Measurements from ENCODE around the gene FNDC3A. TPM values are rescaled to one million over a fixed set of nuclear protein-coding genes. Genes with fewer than 3 reads are reported as not detected.

Gene FNDC3A
- total and polyA plus RNA-seq, 9 donors: 26.4 to 46.0 (median 37.9) TPM

- Histone ChIP-seq H3K9me3 (replicated peaks; ENCODE audit: control insufficient read depth, low read depth, low read length) (peaks cover 20% of the 10 kb centered on the region), H3K27ac (ENCODE audit: low read length) (no peak overlapping the region), H3K27me3 (ENCODE audit: control insufficient read depth, insufficient read depth, low read length) (no peaks in the 10 kb centered on the region), H3K4me1 (ENCODE audit: control insufficient read depth, insufficient read depth, low read length) (no peaks in the 10 kb centered on the region), H3K4me3 (ENCODE audit: low read length) (no peak overlapping the region), H3K36me3 (ENCODE audit: control insufficient read depth, insufficient read depth, low read length) (peaks cover 30% of the 10 kb centered on the region)
- WGBS (ENCODE audit: insufficient coverage): 100% methylated on average over 1 of the region's 7 CpGs
- no peak for DNase-seq
Measured at GRCh38 chr13:49164712-49165111, 189.0 kb downstream of the FNDC3A start.

- Histone ChIP-seq H3K27ac (ENCODE audit: low read length) (no peak overlapping the region), H3K36me3 (ENCODE audit: control insufficient read depth, insufficient read depth, low read length) (peaks cover 33% of the 10 kb centered on the region), H3K4me3 (ENCODE audit: low read length) (no peak overlapping the region), H3K27me3 (ENCODE audit: control insufficient read depth, insufficient read depth, low read length) (no peaks in the 10 kb centered on the region), H3K4me1 (ENCODE audit: control insufficient read depth, insufficient read depth, low read length) (no peaks in the 10 kb centered on the region), H3K9me3 (replicated peaks; ENCODE audit: control insufficient read depth, low read depth, low read length) (peaks cover 20% of the 10 kb centered on the region)
- 92% methylated on average over 3 of the region's 5 CpGs for WGBS (ENCODE audit: insufficient coverage)
- no peak for DNase-seq
Measured at GRCh38 chr13:49165798-49166752, 190.4 kb downstream of the FNDC3A start.

DNA sequence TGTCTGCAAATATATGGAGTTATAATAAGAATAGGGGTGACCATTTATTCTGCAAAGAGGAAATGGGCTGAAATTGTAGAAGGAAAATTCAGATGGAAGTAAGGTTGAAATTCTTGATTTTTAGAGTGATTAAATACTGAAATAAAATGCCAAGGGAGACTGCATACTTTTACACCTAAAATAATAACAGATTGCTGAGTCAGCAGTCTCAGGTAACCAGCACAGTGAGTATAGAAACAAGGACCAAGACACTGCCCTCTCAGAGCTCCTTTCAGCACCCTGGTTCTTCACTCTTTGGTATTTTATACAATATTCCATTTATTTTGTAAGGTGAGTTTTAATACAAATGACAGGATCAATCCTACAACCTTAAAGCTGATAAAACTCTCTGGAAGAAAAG, 195.6 kb downstream of the FNDC3A start:
- H3K36me3 ChIP-seq (ENCODE audit: control insufficient read depth, insufficient read depth, low read length): peaks cover 12% of the 10 kb centered on the region
- no peaks in the 10 kb centered on the region for H3K27me3 ChIP-seq (ENCODE audit: control insufficient read depth, insufficient read depth, low read length)
- DNase-seq: no peak
- no peaks in the 10 kb centered on the region for H3K9me3 ChIP-seq (replicated peaks; ENCODE audit: control insufficient read depth, low read depth, low read length)
- H3K4me3 ChIP-seq (ENCODE audit: low read length): no peak overlapping the region
- H3K4me1 ChIP-seq (ENCODE audit: control insufficient read depth, insufficient read depth, low read length): no peaks in the 10 kb centered on the region
- no peak overlapping the region for H3K27ac ChIP-seq (ENCODE audit: low read length)

DNA sequence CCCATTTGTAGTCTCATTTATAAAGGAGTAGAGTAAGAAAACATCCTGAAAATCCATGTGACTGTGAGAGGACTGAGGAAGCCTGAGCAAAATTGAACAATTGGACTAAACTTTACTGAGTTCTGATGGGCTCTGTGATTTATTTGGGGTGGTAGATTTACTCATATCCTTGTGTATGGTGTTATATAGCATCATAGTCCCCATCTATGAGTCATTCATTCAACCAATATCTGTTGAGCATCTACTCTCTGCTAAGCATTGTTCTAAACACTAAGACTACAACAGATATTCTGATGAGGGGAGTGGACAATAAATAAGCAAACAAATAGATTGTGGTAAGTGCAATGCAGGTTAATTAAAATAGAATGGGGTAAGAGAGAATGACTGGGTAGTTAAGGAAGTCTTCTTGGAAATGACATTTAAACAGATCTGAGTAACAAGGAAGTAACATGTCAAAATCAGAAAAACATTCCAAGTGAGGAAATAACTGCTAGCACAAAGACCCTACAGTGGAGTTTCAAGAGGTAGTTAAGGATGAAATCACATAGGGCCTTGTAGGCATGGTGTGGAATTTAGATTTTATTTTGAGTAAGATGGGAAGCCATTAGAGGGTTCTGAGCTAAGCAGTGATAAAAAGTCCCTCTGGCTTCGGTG, 208.1 kb downstream of the FNDC3A start:
- DNase-seq: no peak
- H3K36me3 ChIP-seq (ENCODE audit: control insufficient read depth, insufficient read depth, low read length): peaks cover 26% of the 10 kb centered on the region
- no peak overlapping the region for H3K27ac ChIP-seq (ENCODE audit: low read length)
- H3K27me3 ChIP-seq (ENCODE audit: control insufficient read depth, insufficient read depth, low read length): no peaks in the 10 kb centered on the region
- 54% methylated on average over 1 of the region's 1 CpG for WGBS (ENCODE audit: insufficient coverage)
- no peak overlapping the region for H3K4me3 ChIP-seq (ENCODE audit: low read length)
- H3K4me1 ChIP-seq (ENCODE audit: control insufficient read depth, insufficient read depth, low read length): no peaks in the 10 kb centered on the region
- no peaks in the 10 kb centered on the region for H3K9me3 ChIP-seq (replicated peaks; ENCODE audit: control insufficient read depth, low read depth, low read length)

DNA sequence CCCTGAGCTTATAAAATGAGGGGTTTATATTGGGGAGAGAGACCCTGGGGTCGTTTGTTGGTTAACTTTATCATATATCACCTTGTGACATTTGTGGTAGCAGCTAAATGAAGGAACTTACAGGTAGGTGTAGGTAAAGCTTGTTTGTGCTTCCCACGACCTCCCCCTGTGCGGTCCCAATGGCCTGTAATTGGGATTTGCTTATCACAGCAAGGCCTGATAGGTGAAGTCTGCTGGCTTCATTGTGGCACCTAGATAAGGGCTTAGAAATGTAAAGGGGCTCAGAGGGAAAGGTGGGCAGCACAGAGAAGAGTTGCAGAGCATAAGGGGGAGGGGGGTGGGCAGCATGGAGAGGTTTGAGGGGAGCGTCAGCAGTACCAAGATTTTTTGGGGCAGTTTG, 208.9 kb downstream of the FNDC3A start:
- H3K4me1 ChIP-seq (ENCODE audit: control insufficient read depth, insufficient read depth, low read length): no peaks in the 10 kb centered on the region
- 73% methylated on average over 3 of the region's 4 CpGs for WGBS (ENCODE audit: insufficient coverage)
- H3K27ac ChIP-seq (ENCODE audit: low read length): no peak overlapping the region
- H3K27me3 ChIP-seq (ENCODE audit: control insufficient read depth, insufficient read depth, low read length): no peaks in the 10 kb centered on the region
- H3K36me3 ChIP-seq (ENCODE audit: control insufficient read depth, insufficient read depth, low read length): peaks cover 27% of the 10 kb centered on the region
- no peaks in the 10 kb centered on the region for H3K9me3 ChIP-seq (replicated peaks; ENCODE audit: control insufficient read depth, low read depth, low read length)
- DNase-seq: no peak
- H3K4me3 ChIP-seq (ENCODE audit: low read length): no peak overlapping the region

- WGBS (ENCODE audit: insufficient coverage): no CpG with 5 or more reads among the region's 1 CpG
- DNase-seq: peak; percentile 10
- no peaks in the 10 kb centered on the region for H3K4me1 ChIP-seq (ENCODE audit: control insufficient read depth, insufficient read depth, low read length)
- H3K9me3 ChIP-seq (replicated peaks; ENCODE audit: control insufficient read depth, low read depth, low read length): no peaks in the 10 kb centered on the region
- no peak overlapping the region for H3K27ac ChIP-seq (ENCODE audit: low read length)
- H3K27me3 ChIP-seq (ENCODE audit: control insufficient read depth, insufficient read depth, low read length): no peaks in the 10 kb centered on the region
- H3K36me3 ChIP-seq (ENCODE audit: control insufficient read depth, insufficient read depth, low read length): peaks cover 28% of the 10 kb centered on the region
- H3K4me3 ChIP-seq (ENCODE audit: low read length): no peak overlapping the region
Measured at GRCh38 chr13:49185264-49185663, 209.6 kb downstream of the FNDC3A start.

- Histone ChIP-seq H3K27me3 (ENCODE audit: control insufficient read depth, insufficient read depth, low read length) (no peaks in the 10 kb centered on the region), H3K9me3 (replicated peaks; ENCODE audit: control insufficient read depth, low read depth, low read length) (no peaks in the 10 kb centered on the region), H3K4me3 (ENCODE audit: low read length) (no peak overlapping the region), H3K27ac (ENCODE audit: low read length) (no peak overlapping the region), H3K4me1 (ENCODE audit: control insufficient read depth, insufficient read depth, low read length) (no peaks in the 10 kb centered on the region), H3K36me3 (ENCODE audit: control insufficient read depth, insufficient read depth, low read length) (peaks cover 28% of the 10 kb centered on the region)
- WGBS (ENCODE audit: insufficient coverage): no CpG with 5 or more reads among the region's 2 CpGs
- no peak for DNase-seq
Measured at GRCh38 chr13:49190901-49191300, 215.2 kb downstream of the FNDC3A start.

GRCh38 chr13:49206641-49207040, 230.9 kb downstream of the FNDC3A start:
- H3K36me3 ChIP-seq (ENCODE audit: control insufficient read depth, insufficient read depth, low read length): peaks cover 28% of the 10 kb centered on the region
- WGBS (ENCODE audit: insufficient coverage): no CpG with 5 or more reads among the region's 3 CpGs
- H3K27ac ChIP-seq (ENCODE audit: low read length): no peak overlapping the region
- no peak for DNase-seq
- no peaks in the 10 kb centered on the region for H3K27me3 ChIP-seq (ENCODE audit: control insufficient read depth, insufficient read depth, low read length)
- no peak overlapping the region for H3K4me3 ChIP-seq (ENCODE audit: low read length)
- no peaks in the 10 kb centered on the region for H3K4me1 ChIP-seq (ENCODE audit: control insufficient read depth, insufficient read depth, low read length)
- H3K9me3 ChIP-seq (replicated peaks; ENCODE audit: control insufficient read depth, low read depth, low read length): no peaks in the 10 kb centered on the region

GRCh38 chr13:49208619-49209018, 232.9 kb downstream of the FNDC3A start:
- no peak for DNase-seq
- WGBS (ENCODE audit: insufficient coverage): 93% methylated on average over 2 of the region's 4 CpGs
- H3K36me3 ChIP-seq (ENCODE audit: control insufficient read depth, insufficient read depth, low read length): peaks cover 20% of the 10 kb centered on the region
- H3K27me3 ChIP-seq (ENCODE audit: control insufficient read depth, insufficient read depth, low read length): no peaks in the 10 kb centered on the region
- no peaks in the 10 kb centered on the region for H3K4me1 ChIP-seq (ENCODE audit: control insufficient read depth, insufficient read depth, low read length)
- no peak overlapping the region for H3K4me3 ChIP-seq (ENCODE audit: low read length)
- H3K27ac ChIP-seq (ENCODE audit: low read length): no peak overlapping the region
- no peaks in the 10 kb centered on the region for H3K9me3 ChIP-seq (replicated peaks; ENCODE audit: control insufficient read depth, low read depth, low read length)

GRCh38 chr13:49210114-49210513, 234.4 kb downstream of the FNDC3A start:
- WGBS (ENCODE audit: insufficient coverage): no CpG with 5 or more reads among the region's 1 CpG

More at GRCh38 chr13:49210114-49210513, 234.4 kb downstream of the FNDC3A start:
- Histone ChIP-seq H3K9me3 (replicated peaks; ENCODE audit: control insufficient read depth, low read depth, low read length) (no peaks in the 10 kb centered on the region), H3K27me3 (ENCODE audit: control insufficient read depth, insufficient read depth, low read length) (peaks cover 2% of the 10 kb centered on the region), H3K27ac (ENCODE audit: low read length) (no peak overlapping the region), H3K36me3 (ENCODE audit: control insufficient read depth, insufficient read depth, low read length) (peaks cover 12% of the 10 kb centered on the region), H3K4me1 (ENCODE audit: control insufficient read depth, insufficient read depth, low read length) (no peaks in the 10 kb centered on the region), H3K4me3 (ENCODE audit: low read length) (no peak overlapping the region)
- no peak for DNase-seq

Data from muscle of leg (tissue), 11 donors.